Astrocyte (in vitro differentiated cells and primary cell): ENCODE results near the gene CACNA1H. TPM values are rescaled to one million over a fixed set of nuclear protein-coding genes. Genes with fewer than 3 reads are reported as not detected.

Source experiments
- DNase-seq: peaks from one replicate; pipeline ENCODE4 v3.0.0-alpha.2; 2010; ENCODE audit warnings: low read depth
- FAIRE-seq: peaks from 2 replicates; lab custom pipeline; 2011; peaks lifted over from hg19 to GRCh38; lab: Jason Lieb, UNC
- H2AFZ ChIP-seq: 2 replicates; pipeline ENCODE4 v1.6.0; 2012; ENCODE audit warnings: low read depth, low read length, inconsistent platforms
- H3K27ac ChIP-seq: 2 replicates; pipeline ENCODE4 v1.5.1; 2011; ENCODE audit warnings: low read depth, low read length, inconsistent platforms
- H3K27me3 ChIP-seq: 2 replicates; pipeline ENCODE4 v1.6.0; 2011; ENCODE audit warnings: low read length, inconsistent platforms; ENCODE audit not compliant: insufficient read depth
- H3K36me3 ChIP-seq: 2 replicates; pipeline ENCODE4 v1.5.1; 2011; ENCODE audit warnings: low read length, inconsistent platforms; ENCODE audit not compliant: insufficient read depth
- H3K4me1 ChIP-seq: 2 replicates; pipeline ENCODE4 v1.5.1; 2011; ENCODE audit warnings: low read length, inconsistent platforms; ENCODE audit not compliant: insufficient read depth
- H3K4me2 ChIP-seq: 2 replicates; pipeline ENCODE4 v1.6.0; 2012; ENCODE audit warnings: low read length, inconsistent platforms
- H3K4me3 ChIP-seq: 2 replicates; pipeline ENCODE4 v1.5.1; 2011; ENCODE audit warnings: low read depth, mild to moderate bottlenecking, low read length, inconsistent platforms; ENCODE audit not compliant: insufficient read depth
- H3K79me2 ChIP-seq: 2 replicates; pipeline ENCODE4 v1.6.0; 2012; ENCODE audit warnings: mild to moderate bottlenecking, low read length, inconsistent platforms; ENCODE audit not compliant: insufficient read depth
- H3K9ac ChIP-seq: 2 replicates; pipeline ENCODE4 v1.6.0; 2012; ENCODE audit warnings: mild to moderate bottlenecking, low read length, inconsistent platforms
- H3K9me3 ChIP-seq: 2 replicates; pipeline ENCODE4 v1.5.1; 2012; ENCODE audit warnings: low read depth, mild to moderate bottlenecking, low read length, inconsistent platforms; ENCODE audit not compliant: insufficient read depth
- H4K20me1 ChIP-seq: 2 replicates; pipeline ENCODE4 v1.6.0; 2012; ENCODE audit warnings: low read length, inconsistent platforms; ENCODE audit not compliant: insufficient read depth
- H3K27ac Mint-ChIP-seq: one replicate; pipeline ENCODE4 v1.8.0; 2021; ENCODE audit warnings: mild to moderate bottlenecking, mixed read lengths; ENCODE audit not compliant: unreplicated experiment
- H3K27me3 Mint-ChIP-seq: one replicate; pipeline ENCODE4 v1.8.0; 2021; ENCODE audit warnings: low read depth, mixed read lengths; ENCODE audit not compliant: unreplicated experiment
- H3K36me3 Mint-ChIP-seq: one replicate; pipeline ENCODE4 v1.8.0; 2021; ENCODE audit warnings: low read depth, mixed read lengths; ENCODE audit not compliant: unreplicated experiment
- H3K4me1 Mint-ChIP-seq: one replicate; pipeline ENCODE4 v1.8.0; 2021; ENCODE audit warnings: low read depth, mixed read lengths; ENCODE audit not compliant: unreplicated experiment
- H3K4me3 Mint-ChIP-seq: one replicate; pipeline ENCODE4 v1.8.0; 2021; ENCODE audit warnings: mild to moderate bottlenecking, moderate library complexity, mixed read lengths; ENCODE audit not compliant: unreplicated experiment
- H3K9me3 Mint-ChIP-seq: one replicate; pipeline ENCODE4 v1.8.0; 2021; ENCODE audit warnings: mild to moderate bottlenecking, mixed read lengths; ENCODE audit not compliant: unreplicated experiment
- CTCF ChIP-seq: IDR thresholded peaks from 2 replicates; pipeline ENCODE4 v1.5.1; 2011; ENCODE audit warnings: low read depth, mild to moderate bottlenecking, inconsistent platforms, low read length, moderate library complexity; ENCODE audit not compliant: insufficient read depth
- EZH2 ChIP-seq: IDR thresholded peaks from 2 replicates; pipeline ENCODE4 v1.6.1; 2012; ENCODE audit warnings: mild to moderate bottlenecking, low read length, inconsistent platforms; ENCODE audit not compliant: insufficient read depth
- total RNA-seq: library from RNA; stranded (reverse); gene quantifications from 2 replicates; pipeline ENCODE4 v1.2.1, GENCODE V29; 2021

CACNA1H gene
- total RNA-seq, 1 donor from 2014 or later: 21.7 TPM

GRCh38 chr16:1222553-1223354 lies 69.8 kb downstream of the CACNA1H start:
- H3K4me3 ChIP-seq: no peak overlapping the region
- H3K4me2 ChIP-seq: no peak overlapping the region
- FAIRE-seq (no peak), DNase-seq (no peak)
- no peaks in the 10 kb centered on the region for H3K27me3 ChIP-seq
- TF ChIP-seq EZH2: no peak
- TF ChIP-seq CTCF: no peak
- no peaks in the 10 kb centered on the region for H3K36me3 ChIP-seq
- no peaks in the 10 kb centered on the region for H3K9me3 Mint-ChIP-seq
- H3K27me3 Mint-ChIP-seq: peaks cover 15% of the 10 kb centered on the region
- no peaks in the 10 kb centered on the region for H3K9me3 ChIP-seq
- no peaks in the 10 kb centered on the region for H3K79me2 ChIP-seq
- H3K27ac Mint-ChIP-seq: no peak overlapping the region
- no peak overlapping the region for H3K4me3 Mint-ChIP-seq
- H2AFZ ChIP-seq: no peak overlapping the region
- H3K36me3 Mint-ChIP-seq: peaks cover 4% of the 10 kb centered on the region
- H3K9ac ChIP-seq: no peak overlapping the region
- no peaks in the 10 kb centered on the region for H4K20me1 ChIP-seq
- no peak overlapping the region for H3K27ac ChIP-seq
- no peaks in the 10 kb centered on the region for H3K4me1 Mint-ChIP-seq
- H3K4me1 ChIP-seq: no peaks in the 10 kb centered on the region

GRCh38 chr16:1223355-1224214 lies 70.7 kb downstream of the CACNA1H start:
- Histone ChIP-seq H3K4me2 (no peak overlapping the region), H3K27me3 (no peaks in the 10 kb centered on the region)
- no peak overlapping the region for H3K27ac Mint-ChIP-seq

More at GRCh38 chr16:1223355-1224214, 70.7 kb downstream of the CACNA1H start:
- no peaks in the 10 kb centered on the region for H3K9me3 ChIP-seq
- no peak overlapping the region for H3K4me3 ChIP-seq
- no peak overlapping the region for H3K9ac ChIP-seq
- no peak for TF ChIP-seq CTCF
- TF ChIP-seq EZH2: no peak
- no peak overlapping the region for H2AFZ ChIP-seq
- no peaks in the 10 kb centered on the region for H4K20me1 ChIP-seq
- no peaks in the 10 kb centered on the region for H3K9me3 Mint-ChIP-seq
- H3K4me1 ChIP-seq: no peaks in the 10 kb centered on the region
- DNase-seq (no peak), FAIRE-seq (no peak)
- peaks cover 15% of the 10 kb centered on the region for H3K27me3 Mint-ChIP-seq
- H3K4me3 Mint-ChIP-seq: no peak overlapping the region
- no peak overlapping the region for H3K27ac ChIP-seq
- peaks cover 4% of the 10 kb centered on the region for H3K36me3 Mint-ChIP-seq
- H3K36me3 ChIP-seq: no peaks in the 10 kb centered on the region
- H3K79me2 ChIP-seq: no peaks in the 10 kb centered on the region
- no peaks in the 10 kb centered on the region for H3K4me1 Mint-ChIP-seq
